CD4-positive, alpha-beta T cell treated with Interleukin-6 for 4 hours (primary cell): ENCODE data around the gene MROH2B.

ENCODE experiments used
- DNase-seq: peaks from one replicate; pipeline ENCODE4 v3.0.0-alpha.2; 2020; ENCODE audit warnings: mixed read lengths

The MROH2B gene

DNA sequence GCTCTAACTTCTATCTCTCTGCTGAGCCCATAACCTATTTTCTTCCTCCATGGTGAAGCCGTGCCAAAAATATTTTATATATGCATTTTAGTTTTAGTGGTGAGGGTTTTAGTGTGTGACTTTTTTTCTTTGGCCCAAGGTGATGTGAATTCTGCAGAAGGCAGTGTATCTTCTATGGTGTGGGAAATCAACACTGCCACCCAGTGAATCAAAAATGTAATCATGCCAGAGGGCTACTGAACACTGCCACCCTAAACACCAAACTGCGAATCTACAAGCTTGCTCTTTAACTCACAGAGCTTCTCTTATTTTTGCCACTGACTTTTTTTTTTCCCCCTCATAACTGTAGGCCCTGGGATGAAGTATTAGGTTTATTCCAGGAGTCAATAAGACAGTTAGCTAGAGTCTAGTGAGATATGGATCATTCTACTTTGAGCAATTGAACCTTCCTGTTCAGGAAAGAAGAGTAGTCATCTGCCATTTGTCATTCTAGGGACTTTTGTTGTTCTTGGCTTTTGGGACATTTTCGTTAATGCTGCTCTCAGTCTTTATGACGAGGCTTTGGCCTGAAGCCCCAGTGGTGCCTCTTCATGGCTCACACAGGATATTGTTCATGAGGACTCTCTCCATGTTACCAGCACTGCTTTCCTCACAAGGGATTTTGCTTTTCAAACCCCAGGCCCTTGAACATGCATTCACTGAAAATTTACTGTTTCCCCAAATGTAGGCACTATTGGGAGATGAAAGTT lies 108.8 kb downstream of the MROH2B start:
- DNase-seq: no peak

DNA sequence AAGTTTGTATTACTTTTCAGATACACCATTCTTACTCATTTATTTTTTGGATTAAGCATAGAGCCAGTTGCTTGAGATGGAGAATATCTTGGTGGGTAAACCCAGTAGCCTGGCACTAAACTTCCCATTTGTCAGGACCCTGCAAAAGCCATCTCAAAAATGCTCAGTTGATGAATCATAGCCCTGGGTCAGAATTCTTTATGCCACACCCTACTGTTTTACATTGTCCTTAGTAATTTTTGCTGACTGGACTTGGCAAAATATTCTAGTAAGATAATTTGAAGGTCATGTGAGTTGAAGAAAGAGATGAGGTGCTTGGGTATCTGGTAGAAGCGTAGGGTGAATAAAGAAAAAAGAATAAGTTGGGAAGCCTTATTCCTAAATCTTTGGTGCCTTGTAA lies 111.1 kb downstream of the MROH2B start:
- DNase-seq: no peak

DNA sequence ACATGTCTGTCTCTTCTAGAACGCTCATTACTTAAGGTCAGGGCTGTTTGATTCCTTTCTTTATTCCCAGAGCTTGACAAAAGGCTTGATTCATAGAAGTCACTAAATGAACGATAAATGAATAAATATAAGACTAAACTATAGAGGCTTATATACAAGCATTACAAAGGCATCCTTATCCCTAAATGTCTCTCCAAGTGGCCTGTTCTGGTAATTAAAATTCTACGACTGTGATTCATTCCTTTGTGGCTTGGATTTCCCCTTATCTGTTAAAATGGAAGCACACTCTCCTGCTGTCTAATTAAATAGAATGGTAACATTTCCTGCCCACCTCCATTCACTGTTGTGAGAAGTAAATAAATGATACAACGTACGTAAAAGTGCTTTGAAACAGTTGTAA lies 112.3 kb downstream of the MROH2B start:
- no peak for DNase-seq

DNA sequence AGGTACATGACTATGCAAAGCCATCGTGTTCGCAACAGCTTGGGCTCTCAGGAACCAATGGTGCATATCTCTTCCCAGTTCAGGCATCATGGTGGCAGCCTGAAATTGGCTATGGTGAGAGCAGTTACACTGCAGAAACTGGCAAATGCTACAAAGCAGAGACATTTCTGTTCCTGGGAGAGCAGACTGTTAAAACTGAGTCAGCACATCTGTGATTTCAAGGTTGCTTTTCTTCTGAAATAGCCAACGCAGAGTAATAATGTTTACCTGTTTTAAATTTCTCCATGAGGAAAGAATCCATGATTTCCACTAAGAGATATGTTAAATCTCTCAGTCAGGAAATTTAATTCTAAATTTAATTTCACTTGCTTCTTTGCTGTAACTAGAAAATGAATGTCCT lies 114.1 kb downstream of the MROH2B start:
- DNase-seq: no peak

DNA sequence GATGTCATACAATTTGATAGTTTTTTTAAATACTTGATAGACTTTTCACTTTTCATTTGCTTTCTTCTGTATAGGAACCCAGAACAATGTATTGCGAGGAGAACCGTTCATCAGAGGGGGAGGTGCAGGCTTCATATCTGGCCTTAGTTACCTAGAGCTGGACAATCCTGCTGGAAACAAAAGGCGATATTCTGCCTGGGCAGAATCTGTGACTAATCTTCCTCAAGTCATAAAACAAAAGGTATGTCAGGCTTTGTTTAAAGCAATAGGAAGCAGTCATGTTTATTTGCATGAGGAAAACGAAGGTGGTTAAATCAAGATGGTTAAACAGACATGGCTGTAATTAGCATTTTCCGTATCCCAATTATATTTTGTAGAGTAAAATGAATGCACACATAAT lies 115.8 kb downstream of the MROH2B start:
- DNase-seq: no peak
